GM18498 (cell line): ENCODE results near the gene SRMS.

Experiments used
- ATAC-seq: cut with Tn5 transposase; IDR thresholded peaks from one replicate; pipeline ENCODE4 v1.9.1; 2021; ENCODE audit warnings: mild to moderate bottlenecking, moderate library complexity; ENCODE audit not compliant: unreplicated experiment

Gene SRMS

DNA sequence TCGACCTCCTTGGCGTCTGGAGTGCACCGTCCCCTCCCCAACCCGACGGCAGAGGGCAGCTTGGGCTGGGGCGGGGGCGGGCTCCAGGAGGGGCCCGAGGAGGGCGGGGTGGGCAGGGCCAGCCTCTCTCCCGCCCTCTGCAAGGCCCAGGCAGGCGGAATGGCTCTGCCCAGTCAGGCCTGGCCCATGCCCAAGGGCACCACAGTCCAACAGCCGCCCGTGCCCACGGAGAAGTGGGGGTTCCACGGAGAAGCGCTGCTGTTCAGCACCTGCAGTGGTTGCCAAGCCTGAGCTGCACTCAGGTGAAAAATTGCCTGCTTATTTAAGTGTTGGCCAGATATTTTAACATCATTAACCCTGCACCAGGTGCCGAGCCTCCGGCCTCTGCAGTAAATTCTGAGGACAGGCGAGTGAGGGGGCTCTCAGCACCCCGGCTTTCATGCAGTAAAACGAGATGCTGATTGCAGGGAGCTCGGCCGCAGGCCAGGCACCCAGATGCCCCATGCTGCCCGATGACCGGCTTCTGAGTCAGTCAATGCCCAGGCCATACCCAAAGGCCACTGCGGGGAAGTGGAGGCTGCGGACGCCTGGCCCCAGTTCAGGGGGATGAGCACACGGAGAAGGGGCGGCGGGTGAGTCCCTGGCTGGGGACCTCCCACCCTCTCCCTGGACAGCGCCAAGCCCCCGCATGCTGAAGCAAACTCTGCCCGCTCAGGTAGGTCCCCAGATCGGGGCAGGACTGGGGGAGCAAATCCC, at the start of gene SRMS:
TSS of gene SRMS (minus strand) at position 25 of the 756 bp plus-strand sequence. CDS start 286 bp downstream, outside the sequence.
- no peak for ATAC-seq

DNA sequence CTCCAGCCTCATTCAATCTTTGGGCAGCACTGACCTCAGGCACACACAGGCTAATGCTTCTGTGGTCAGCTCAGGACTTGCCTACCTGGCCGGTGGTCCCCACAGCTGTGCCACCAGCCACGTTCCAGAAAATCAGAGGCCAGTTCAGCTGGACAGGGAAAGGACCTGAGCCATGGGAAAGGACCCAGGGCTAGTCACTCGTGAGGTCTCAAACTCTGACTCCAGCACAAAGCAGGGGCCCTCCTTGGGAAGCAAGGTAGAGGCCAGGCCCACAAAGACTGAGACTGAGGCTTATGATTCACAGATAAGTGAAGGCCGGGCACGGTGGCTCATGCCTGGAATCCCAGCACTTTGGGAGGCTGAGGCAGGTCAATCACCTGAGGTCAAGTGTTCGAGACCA, 48.9 kb upstream of the SRMS start:
- no peak for ATAC-seq

DNA sequence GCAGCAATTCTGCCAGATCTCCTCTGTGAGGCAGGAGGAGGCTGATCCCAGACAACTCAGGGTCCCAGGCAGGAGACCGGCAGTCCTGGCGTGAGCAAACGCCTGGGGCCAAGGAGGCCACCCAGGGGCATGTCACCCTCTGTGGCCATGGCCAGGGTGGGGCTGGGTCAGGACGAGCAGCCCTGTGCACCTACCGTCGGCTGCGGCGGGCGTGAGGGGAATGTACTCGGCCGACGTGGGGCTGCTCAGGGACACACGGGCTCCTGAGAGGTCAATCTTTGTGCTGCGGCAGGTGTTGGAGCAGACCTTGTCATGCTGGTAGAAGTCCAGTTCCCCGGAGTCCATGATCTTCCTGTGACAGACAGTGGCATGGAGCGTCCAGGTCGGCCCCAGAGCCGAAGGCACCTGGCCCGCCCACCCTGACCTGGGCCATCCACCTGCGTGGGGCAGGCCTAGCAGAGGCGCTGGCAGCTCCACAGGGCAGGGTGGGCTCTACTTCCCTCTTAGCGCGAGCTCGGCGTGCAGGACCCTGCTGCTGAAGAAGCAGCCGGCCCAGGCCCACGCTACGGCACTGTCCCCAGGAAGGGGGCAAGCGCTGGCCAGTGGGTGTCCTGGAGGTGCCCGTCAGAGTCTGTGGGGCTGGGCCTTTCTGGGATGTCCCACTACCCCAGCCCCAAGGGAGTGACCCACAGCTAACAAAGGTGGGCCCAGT, 48.0 kb upstream of the SRMS start:
- no peak for ATAC-seq

- ATAC-seq: no peak
These were observed 46.6 kb upstream of the SRMS start for GRCh38 chr20:63594043-63594561.

DNA sequence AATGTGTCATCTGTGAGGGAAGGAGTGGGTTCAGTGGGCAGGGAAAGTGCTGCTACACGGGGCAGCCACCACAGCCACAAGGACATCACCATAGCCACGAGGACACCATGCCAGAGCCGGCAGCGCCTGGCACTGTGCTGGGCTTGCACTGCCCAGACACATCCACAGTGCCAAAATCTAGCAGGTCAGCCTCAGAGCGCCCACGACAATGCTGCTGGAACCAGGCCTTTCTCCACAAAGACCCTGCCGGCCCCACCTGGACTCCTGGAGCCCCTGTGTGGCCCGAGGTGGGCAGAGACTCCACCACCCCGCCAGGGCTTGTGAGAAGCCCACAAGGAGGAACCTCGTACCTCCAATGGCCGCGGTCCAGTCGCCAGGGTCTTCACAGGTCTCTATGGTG, 45.1 kb upstream of the SRMS start:
- no peak for ATAC-seq

- ATAC-seq: no peak
These were observed 44.3 kb upstream of the SRMS start for GRCh38 chr20:63591786-63592355.

GRCh38 chr20:63591147-63591533, 43.6 kb upstream of the SRMS start:
- no peak for ATAC-seq

DNA sequence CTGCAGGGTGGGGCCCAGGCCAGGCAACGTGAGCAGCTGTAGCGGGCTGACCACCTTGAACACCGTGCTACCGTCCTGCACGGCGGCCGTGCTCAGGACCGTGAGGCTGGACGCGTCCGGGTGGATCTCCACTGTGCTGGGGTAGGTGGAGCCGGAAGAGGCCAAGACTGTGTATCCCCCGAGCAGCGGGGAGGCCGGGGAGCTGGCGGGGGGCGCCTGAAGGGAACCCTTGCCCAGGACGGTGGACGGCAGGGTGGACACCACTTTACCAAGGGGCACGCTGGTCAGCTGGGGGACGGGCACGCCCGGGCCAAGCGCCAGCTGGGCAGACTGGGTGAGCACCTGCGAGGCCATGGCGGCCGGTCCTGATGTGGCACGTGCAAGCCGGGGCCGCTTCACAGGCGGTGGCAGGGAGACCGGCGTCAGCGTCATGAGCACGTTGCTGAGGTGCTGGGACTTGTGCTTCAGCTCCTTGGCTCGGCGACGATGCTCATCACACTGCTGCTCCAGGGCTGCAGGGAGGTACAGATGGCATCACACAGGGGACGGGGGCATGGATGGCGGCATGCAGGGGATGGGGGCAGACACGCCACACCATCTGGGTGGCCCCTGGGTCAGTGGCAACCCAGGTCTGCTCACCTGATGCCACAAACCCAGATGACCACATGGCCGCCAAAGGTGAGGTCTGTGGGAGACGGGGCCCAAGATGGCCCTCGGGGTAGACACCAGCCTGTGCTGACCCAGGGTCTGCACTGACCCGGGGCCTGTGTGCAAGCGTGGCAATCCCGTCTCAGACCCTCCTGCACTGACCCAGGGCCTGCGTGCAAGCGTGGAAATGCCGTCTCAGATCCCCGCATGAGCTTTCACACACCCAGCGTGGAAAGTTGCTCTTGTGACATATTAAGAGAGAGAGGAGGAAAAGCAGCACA, 42.9 kb upstream of the SRMS start:
- ATAC-seq: no peak

- no peak for ATAC-seq
These were observed 42.0 kb upstream of the SRMS start for GRCh38 chr20:63589261-63590217.

GRCh38 chr20:63588641-63589041, 41.1 kb upstream of the SRMS start:
- ATAC-seq: no peak

DNA sequence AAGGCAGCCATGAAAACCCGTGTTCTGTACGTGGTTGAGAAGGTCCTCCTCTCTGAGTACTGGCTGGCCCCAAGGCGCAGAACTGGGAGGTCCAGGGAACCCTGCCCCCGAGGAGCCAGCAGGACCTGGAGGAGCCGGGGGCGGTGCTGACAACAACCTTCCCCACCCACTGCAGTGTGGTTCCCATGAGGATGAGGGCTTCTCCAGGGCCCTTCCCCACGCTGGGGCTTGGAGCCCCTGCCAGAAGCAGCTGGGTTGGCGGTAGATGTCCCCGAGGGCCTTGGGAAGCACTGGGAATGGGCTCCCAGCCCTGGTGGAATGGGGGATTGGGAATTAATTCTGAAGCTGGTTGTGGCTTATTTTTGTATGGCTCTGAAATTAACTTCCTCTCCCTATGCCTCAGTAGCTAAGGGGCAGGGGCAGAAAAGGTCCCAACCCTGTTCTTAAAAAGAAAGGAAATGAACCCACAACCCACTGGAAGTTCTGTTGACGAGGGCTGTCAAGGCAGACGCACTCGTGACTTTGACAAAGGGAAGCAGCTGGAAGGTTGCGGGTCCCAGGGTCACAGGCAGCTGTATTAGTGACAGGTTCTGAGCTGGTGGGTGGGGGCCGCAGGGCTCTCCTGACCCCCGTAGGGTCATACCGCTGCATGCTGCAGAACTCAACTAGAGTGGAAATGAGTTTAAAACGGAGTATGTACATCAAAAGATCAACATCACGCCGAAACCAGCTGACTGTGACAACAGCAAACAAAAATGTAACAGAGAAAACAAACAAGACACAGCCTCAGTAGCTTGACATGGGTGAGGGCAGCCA, 40.4 kb upstream of the SRMS start:
- no peak for ATAC-seq

DNA sequence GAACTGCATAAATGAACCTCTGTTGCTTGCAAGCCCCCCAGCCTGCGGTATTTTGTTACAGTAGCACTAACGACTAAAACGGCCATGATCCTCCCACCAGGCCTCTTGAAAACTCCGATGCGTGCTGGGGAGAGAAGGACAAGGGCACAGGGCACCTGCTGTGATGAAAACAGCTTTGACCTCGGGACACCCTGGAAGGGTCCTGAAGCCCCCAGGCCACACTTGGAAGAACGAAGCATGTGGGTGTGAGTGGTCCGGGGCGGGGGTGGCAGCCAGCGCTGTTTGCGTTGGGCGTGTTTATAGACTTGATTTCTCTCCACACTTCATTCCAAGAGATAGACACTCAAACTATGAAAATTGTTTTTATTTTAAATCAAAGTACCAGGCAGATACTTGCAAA, 39.7 kb upstream of the SRMS start:
- ATAC-seq: no peak

DNA sequence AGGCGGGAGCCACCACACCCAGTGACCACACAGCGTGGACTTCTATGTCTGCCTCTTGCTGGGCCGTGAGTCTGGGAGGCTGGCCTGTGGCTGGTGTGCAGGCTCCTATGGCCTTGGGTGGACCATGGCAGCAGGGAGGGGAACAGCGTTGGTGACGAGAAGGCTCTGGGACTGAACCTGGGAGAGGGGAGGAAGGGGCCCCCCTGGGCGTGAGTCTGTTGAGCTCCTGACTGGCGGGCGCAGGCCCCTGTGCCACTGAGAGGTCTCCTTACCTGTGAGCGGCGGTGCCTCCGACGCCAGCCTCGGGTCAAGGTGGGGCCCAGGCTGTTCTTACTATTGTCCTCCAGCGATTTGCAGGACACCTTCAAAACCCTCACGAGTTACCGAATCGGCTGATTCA, 39.2 kb upstream of the SRMS start:
- ATAC-seq: no peak

- ATAC-seq: no peak
These were observed 38.3 kb upstream of the SRMS start for GRCh38 chr20:63585616-63586565.

DNA sequence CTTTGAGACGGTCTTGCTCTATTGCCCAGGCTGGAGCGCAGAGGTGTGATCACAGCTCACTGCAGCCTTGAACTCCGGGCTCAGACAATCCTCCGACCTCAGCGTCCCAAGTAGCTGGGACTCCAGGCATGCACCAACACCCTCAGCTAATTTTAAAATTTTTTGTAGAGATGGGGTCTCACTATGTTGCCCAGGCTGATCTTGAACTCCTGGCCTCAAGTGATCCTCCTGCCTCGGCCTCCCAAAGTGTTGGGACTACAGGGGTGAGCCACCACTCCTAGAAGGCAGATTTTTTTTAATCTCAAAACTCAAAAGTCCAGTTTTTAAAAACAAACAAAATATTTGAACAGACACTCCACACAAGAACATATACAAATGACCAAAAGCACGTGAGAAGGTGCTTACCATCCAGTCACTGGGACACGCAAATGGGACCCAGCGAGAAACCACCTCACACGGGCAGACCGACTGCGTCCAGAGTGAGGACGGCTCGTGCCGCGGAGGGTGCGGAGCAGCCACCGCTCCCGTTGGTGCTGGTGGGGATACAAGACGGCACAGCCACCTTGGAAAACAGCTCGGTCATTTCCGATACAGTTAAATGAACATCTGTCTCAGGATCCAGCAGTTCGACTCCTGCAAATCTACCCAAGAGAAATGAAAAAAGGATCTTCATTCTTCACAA, 35.0 kb upstream of the SRMS start:
- ATAC-seq: no peak

DNA sequence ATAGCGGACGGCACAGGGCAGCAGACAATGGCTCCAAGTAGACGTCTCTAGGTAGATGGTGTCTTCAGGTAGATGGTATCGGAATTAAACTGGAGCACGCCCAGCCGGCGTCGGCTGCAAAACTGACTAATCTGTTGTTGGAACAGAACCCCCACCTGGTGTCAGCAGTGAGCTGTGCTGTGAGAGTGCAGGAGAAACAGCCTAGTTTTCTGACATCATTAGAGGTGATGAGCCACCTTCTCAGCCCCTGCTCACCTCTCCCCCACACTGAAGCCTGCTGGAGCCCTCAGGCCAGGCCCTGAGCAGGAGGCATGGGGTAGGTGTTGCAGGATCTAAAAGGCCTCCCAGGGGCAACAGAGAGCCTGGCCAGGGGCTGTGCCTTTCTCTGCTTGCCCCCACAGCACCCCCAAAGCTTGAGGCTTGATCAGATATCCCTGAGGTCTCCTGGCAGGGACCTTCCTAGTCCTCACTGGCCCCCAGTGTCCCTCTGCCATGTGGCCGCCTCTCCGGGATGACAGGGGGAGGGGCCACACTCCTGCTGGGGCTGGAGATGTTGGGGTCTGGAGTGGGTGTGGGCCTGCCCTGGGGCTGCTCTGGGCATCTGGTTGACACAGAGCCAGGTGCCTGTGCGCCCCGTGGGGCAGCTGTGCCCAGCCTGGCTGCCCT, 33.4 kb upstream of the SRMS start:
- no peak for ATAC-seq
